SU-DHL-6 (cell line): ENCODE data around the gene TEDDM1.

Experiments
- EZH2phosphoT487 ChIP-seq: fragments of 200-600 bp; sonication (generic), shearing (Covaris generic); conservative IDR thresholded peaks from 2 replicates; pipeline ENCODE4 v1.6.1; 2018; ENCODE audit warnings: mild to moderate bottlenecking, antibody characterized with exemption, low read length, moderate library complexity, mixed read lengths
- TF ChIP-seq, protein P1 (sequence below): fragments of 200-600 bp; sonication (generic); IDR thresholded peaks from one replicate; pipeline ENCODE4 v1.5.1; 2017; ENCODE audit warnings: antibody characterized with exemption, mild to moderate bottlenecking, low read length, moderate library complexity; ENCODE audit not compliant: insufficient read depth, poor library complexity, severe bottlenecking

DNA sequence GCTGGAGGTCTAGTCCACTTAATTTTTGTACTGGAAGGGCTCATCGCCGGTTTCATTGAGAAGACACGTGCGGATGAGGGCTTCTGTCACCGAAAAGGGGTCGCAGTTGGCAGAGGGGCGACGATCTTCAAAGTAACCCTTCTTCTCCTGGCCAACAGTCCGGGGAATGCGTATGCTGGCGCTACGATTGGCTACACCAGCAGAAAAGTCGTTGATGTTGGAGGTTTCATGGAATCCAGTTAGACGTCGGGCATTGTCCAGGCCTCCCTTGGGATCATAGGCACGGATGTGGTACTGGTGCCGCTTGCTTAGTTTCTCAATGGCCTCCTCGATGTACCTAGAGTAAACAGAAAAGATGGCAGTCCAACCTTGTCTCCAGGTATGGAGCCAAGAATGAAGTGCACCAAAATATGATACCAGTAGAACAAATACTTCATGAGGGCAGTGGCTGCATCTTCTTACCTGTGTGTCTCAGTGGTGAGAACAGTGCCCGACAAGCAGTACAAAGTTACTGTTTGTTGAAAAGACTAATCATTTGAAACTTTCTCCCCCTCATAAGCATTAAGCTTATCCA, 16.0 kb downstream of the TEDDM1 start:
- TF ChIP-seq, protein P1, sequence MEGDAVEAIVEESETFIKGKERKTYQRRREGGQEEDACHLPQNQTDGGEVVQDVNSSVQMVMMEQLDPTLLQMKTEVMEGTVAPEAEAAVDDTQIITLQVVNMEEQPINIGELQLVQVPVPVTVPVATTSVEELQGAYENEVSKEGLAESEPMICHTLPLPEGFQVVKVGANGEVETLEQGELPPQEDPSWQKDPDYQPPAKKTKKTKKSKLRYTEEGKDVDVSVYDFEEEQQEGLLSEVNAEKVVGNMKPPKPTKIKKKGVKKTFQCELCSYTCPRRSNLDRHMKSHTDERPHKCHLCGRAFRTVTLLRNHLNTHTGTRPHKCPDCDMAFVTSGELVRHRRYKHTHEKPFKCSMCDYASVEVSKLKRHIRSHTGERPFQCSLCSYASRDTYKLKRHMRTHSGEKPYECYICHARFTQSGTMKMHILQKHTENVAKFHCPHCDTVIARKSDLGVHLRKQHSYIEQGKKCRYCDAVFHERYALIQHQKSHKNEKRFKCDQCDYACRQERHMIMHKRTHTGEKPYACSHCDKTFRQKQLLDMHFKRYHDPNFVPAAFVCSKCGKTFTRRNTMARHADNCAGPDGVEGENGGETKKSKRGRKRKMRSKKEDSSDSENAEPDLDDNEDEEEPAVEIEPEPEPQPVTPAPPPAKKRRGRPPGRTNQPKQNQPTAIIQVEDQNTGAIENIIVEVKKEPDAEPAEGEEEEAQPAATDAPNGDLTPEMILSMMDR, result no peak
- no peak for TF ChIP-seq EZH2phosphoT487
